ENCODE results near the gene CDK17. TPM values are rescaled to one million over a fixed set of nuclear protein-coding genes. Genes with fewer than 3 reads are reported as not detected.

CDK17 gene
- total and polyA plus RNA-seq, 9 of the 15 experiments (the other 6 are each of a cell fraction or from before 2014, with no cell fraction given): 4.8 to 39.3 (median 21.6) TPM

- ATAC-seq (no peak), FAIRE-seq (no peak), DNase-seq (ENCODE audit: extremely low read depth in 1 of 4, low spot score in 3 of 4) (no peak)
- in situ Hi-C loops (cut with MboI) (no loop called here), intact Hi-C loops (cut with micrococcal nuclease) (no loop called here)
- Histone ChIP-seq H3K9ac (ENCODE audit: insufficient read depth in 1 of 2, low read depth in 2 of 2, low read length in 2 of 2) (peak overlapping the region in 1 of 2 experiments; percentile 62; a peak in 1 of 4 replicates), H3K36me3 (ENCODE audit: control insufficient read depth, insufficient read depth, low read length) (0 out of 3 replicates have a peak, but pooled peaks cover 4% of the 10 kb centered on the region), H3K4me1 (replicated peaks in 1 of 2; ENCODE audit: control insufficient read depth in 2 of 2, insufficient read depth in 2 of 2, low read length in 2 of 2) (peaks cover 0 to 5% of the 10 kb centered on the region in 2 experiments; a peak in 2 of 5 replicates), H3K27ac (ENCODE audit: extremely low read depth, low read depth, low read length) (no peak overlapping the region), H3K9me1 (ENCODE audit: control insufficient read depth, insufficient read depth, low read length) (no peaks in the 10 kb centered on the region), H4K20me1 (replicated peaks; ENCODE audit: control insufficient read depth, insufficient read depth, low read length) (no peaks in the 10 kb centered on the region), H2AFZ (ENCODE audit: low read depth, low read length) (no peak overlapping the region), H3K4me2 (ENCODE audit: insufficient read depth, low read length) (no peak overlapping the region), H3K4me3 (no peak overlapping the region), H3K9me3 (replicated peaks; ENCODE audit: control insufficient read depth, insufficient read depth, low read depth, low read length) (no peaks in the 10 kb centered on the region), H3K27me3 (ENCODE audit: control insufficient read depth in 2 of 2, insufficient read depth in 2 of 2, low read length in 2 of 2) (no peaks in the 10 kb centered on the region; a peak in 1 of 5 replicates), H3K79me2 (ENCODE audit: control insufficient read depth, insufficient read depth, low read length) (no peaks in the 10 kb centered on the region)
- BruUV-seq (replicated peaks): no TSS peak
- WGBS (ENCODE audit: insufficient coverage, low coverage, missing lambda C conversion rate): 36% methylated on average over 6 of the region's 7 CpGs
- ChIA-PET CTCF (ENCODE audit: low intra/inter-chr PET ratio) (no interaction called here), POLR2A (interaction anchor here (0.9 kb wide), 1 partner anchor 29 kb away, joined by 5 read pairs; no protein-coding TSS in a partner anchor)
- TF ChIP-seq ZNF639 (CRISPR knock-in tag; conservative IDR thresholded peaks at IDR 0.05 in 1 of 2, IDR thresholded peaks at IDR 0.05 in 1 of 2) (no peak), HNRNPUL1 (IDR thresholded peaks at IDR 0.05; ENCODE audit: low read length) (no peak), SMARCA4 (IDR thresholded peaks at IDR 0.05) (no peak), HMGXB4 (CRISPR knock-in tag; IDR thresholded peaks at IDR 0.05) (no peak), ZFP30 (CRISPR knock-in tag; IDR thresholded peaks at IDR 0.05; ENCODE audit: borderline replicate concordance) (no peak), ZNF274 (IDR thresholded peaks at IDR 0.05; ENCODE audit: borderline replicate concordance, low read depth, low read length) (no peak), STAT6 (CRISPR knock-in tag; IDR thresholded peaks at IDR 0.05) (no peak), THRA (IDR thresholded peaks at IDR 0.05) (no peak), SAP30 (IDR thresholded peaks at IDR 0.05; ENCODE audit: borderline replicate concordance, insufficient read depth, low read depth, low read length, poor library complexity, severe bottlenecking) (no peak), IFI16 (CRISPR knock-in tag; IDR thresholded peaks at IDR 0.05) (no peak), SOX6 (IDR thresholded peaks at IDR 0.05) (no peak), SP2 (IDR thresholded peaks at IDR 0.05; ENCODE audit: extremely low read depth, low read depth, low read length, poor library complexity, severe bottlenecking) (no peak), YY1 (IDR thresholded peaks at IDR 0.05; ENCODE audit: borderline replicate concordance in 1 of 3, control insufficient read depth in 1 of 3, extremely low read depth in 1 of 3, insufficient read depth in 3 of 3, insufficient read length in 1 of 3, insufficient replicate concordance in 2 of 3, low read depth in 1 of 3, low read length in 2 of 3) (no peak)
Measured at GRCh38 chr12:96250119-96250685, 150.0 kb downstream of the CDK17 start.

Measured in K562 (cell line).